Measurements from ENCODE around the gene CRTC2. TPM values are rescaled to one million over a fixed set of nuclear protein-coding genes. Genes with fewer than 3 reads are reported as not detected.

The CRTC2 gene
- total RNA-seq, 1 donor = 6.6 TPM

GRCh38 chr1:153934746-153935145, 23.7 kb downstream of the CRTC2 start:
- H3K4me3 ChIP-seq (ENCODE audit: low read depth, low read length) = no peak overlapping the region
- no peak for DNase-seq (ENCODE audit: low read depth)
- TF ChIP-seq CTCF (IDR thresholded peaks at IDR 0.05; ENCODE audit: insufficient read depth, low read length) = no peak

GRCh38 chr1:153933955-153934354, 24.5 kb downstream of the CRTC2 start:
- TF ChIP-seq CTCF (IDR thresholded peaks at IDR 0.05; ENCODE audit: insufficient read depth, low read length) = no peak
- no peak for DNase-seq (ENCODE audit: low read depth)
- H3K4me3 ChIP-seq (ENCODE audit: low read depth, low read length) = no peak overlapping the region

- TF ChIP-seq CTCF (IDR thresholded peaks at IDR 0.05; ENCODE audit: insufficient read depth, low read length) = no peak
- H3K4me3 ChIP-seq (ENCODE audit: low read depth, low read length) = no peak overlapping the region
- no peak for DNase-seq (ENCODE audit: low read depth)
Measured at GRCh38 chr1:153933430-153933829, 25.0 kb downstream of the CRTC2 start.

- no peak for TF ChIP-seq CTCF (IDR thresholded peaks at IDR 0.05; ENCODE audit: insufficient read depth, low read length)
- no peak overlapping the region for H3K4me3 ChIP-seq (ENCODE audit: low read depth, low read length)
- DNase-seq (ENCODE audit: low read depth) = no peak
Measured at GRCh38 chr1:153932156-153933131, 26.0 kb downstream of the CRTC2 start.

- DNase-seq (ENCODE audit: low read depth) = no peak
- H3K4me3 ChIP-seq (ENCODE audit: low read depth, low read length) = no peak overlapping the region
- TF ChIP-seq CTCF (IDR thresholded peaks at IDR 0.05; ENCODE audit: insufficient read depth, low read length) = no peak
Measured at GRCh38 chr1:153929981-153930948, 28.1 kb downstream of the CRTC2 start.

GRCh38 chr1:153929426-153929825, 29.0 kb downstream of the CRTC2 start:
- no peak for TF ChIP-seq CTCF (IDR thresholded peaks at IDR 0.05; ENCODE audit: insufficient read depth, low read length)
- no peak for DNase-seq (ENCODE audit: low read depth)
- H3K4me3 ChIP-seq (ENCODE audit: low read depth, low read length) = no peak overlapping the region

Measured in fibroblast of the aortic adventitia (primary cell).